SK-N-SH treated with all-trans-retinoic acid at 6 μM for 48 hours (cell line): ENCODE measurements around the gene ADRA2B.

ENCODE experiments used
- ATAC-seq: fragments of 200-7000 bp; cut with Tn5 transposase; 3 replicates; pipeline ENCODE4 v1.9.1; 2020; ENCODE audit warnings: mild to moderate bottlenecking, moderate library complexity
- ARNTL ChIP-seq: fragments of 450-650 bp; formaldehyde crosslinking; IDR thresholded peaks from 2 replicates; pipeline ENCODE4 v1.5.0; 2020; ENCODE audit warnings: low read depth, mild to moderate bottlenecking, moderate library complexity, borderline replicate concordance
- BACH2 ChIP-seq: fragments of 250-450 bp; sonication (Bioruptor Pico); IDR thresholded peaks from 2 replicates; pipeline ENCODE4 v1.9.0; 2021; ENCODE audit warnings: mild to moderate bottlenecking, borderline replicate concordance
- CSDC2 ChIP-seq: fragments of 250-450 bp; sonication (Bioruptor Pico); IDR thresholded peaks from 2 replicates; pipeline ENCODE4 v1.5.0; 2020; ENCODE audit warnings: mild to moderate bottlenecking, moderate library complexity
- ESRRG ChIP-seq: fragments of 250-450 bp; sonication (Bioruptor Pico); IDR thresholded peaks from 2 replicates; pipeline ENCODE4 v1.6.1; 2021; ENCODE audit warnings: mild to moderate bottlenecking
- GLIS3 ChIP-seq: fragments of 250-450 bp; sonication (Bioruptor Pico); IDR thresholded peaks from 2 replicates; pipeline ENCODE4 v1.5.0; 2020; ENCODE audit warnings: mild to moderate bottlenecking, moderate library complexity
- ISL1 ChIP-seq: fragments of 250-450 bp; sonication (Bioruptor Pico); IDR thresholded peaks from 2 replicates; pipeline ENCODE4 v2.1.2; 2022; ENCODE audit warnings: mild to moderate bottlenecking, moderate library complexity
- OSR1 ChIP-seq: fragments of 250-450 bp; sonication (Bioruptor Pico); IDR thresholded peaks from 2 replicates; pipeline ENCODE4 v1.8.0; 2022; ENCODE audit warnings: moderate library complexity, mild to moderate bottlenecking, inconsistent platforms
- PPARA ChIP-seq: fragments of 250-450 bp; sonication (Bioruptor Pico); IDR thresholded peaks from 2 replicates; pipeline ENCODE4 v1.5.0; 2020; ENCODE audit warnings: mild to moderate bottlenecking, borderline replicate concordance
- RARB ChIP-seq: fragments of 250-450 bp; sonication (Bioruptor Pico); IDR thresholded peaks from 2 replicates; pipeline ENCODE4 v1.8.0; 2021; ENCODE audit warnings: mild to moderate bottlenecking, moderate library complexity
- TCF4 ChIP-seq: fragments of 250-450 bp; sonication (Bioruptor Pico); IDR thresholded peaks from 2 replicates; pipeline ENCODE4 v1.8.0; 2021; ENCODE audit warnings: mild to moderate bottlenecking, moderate library complexity, borderline replicate concordance
- TOX ChIP-seq: fragments of 250-450 bp; sonication (Bioruptor Pico); IDR thresholded peaks from 2 replicates; pipeline ENCODE4 v1.8.0; 2021; ENCODE audit warnings: mild to moderate bottlenecking, moderate library complexity, borderline replicate concordance
- ZC3H10 ChIP-seq: fragments of 250-450 bp; sonication (Bioruptor Pico); IDR thresholded peaks from 2 replicates; pipeline ENCODE4 v1.5.1; 2021; ENCODE audit warnings: mild to moderate bottlenecking, moderate library complexity
- ZFP3 ChIP-seq: fragments of 250-450 bp; sonication (Bioruptor Pico); IDR thresholded peaks from 2 replicates; pipeline ENCODE4 v1.5.0; 2020; ENCODE audit warnings: mild to moderate bottlenecking, moderate library complexity
- ZFP30 ChIP-seq: fragments of 450-650 bp; formaldehyde crosslinking; IDR thresholded peaks from 2 replicates; pipeline ENCODE4 v1.5.0; 2022; ENCODE audit warnings: mild to moderate bottlenecking, moderate library complexity
- ZNF565 ChIP-seq: fragments of 450-650 bp; formaldehyde crosslinking; conservative IDR thresholded peaks from 2 replicates; pipeline ENCODE4 v1.5.0; 2020; ENCODE audit warnings: low read depth, mild to moderate bottlenecking, moderate library complexity
- ZNF70 ChIP-seq: fragments of 450-650 bp; formaldehyde crosslinking; IDR thresholded peaks from 2 replicates; pipeline ENCODE4 v1.5.0; 2020; ENCODE audit warnings: mild to moderate bottlenecking, moderate library complexity
- TF ChIP-seq, protein P1 (sequence below): fragments of 250-450 bp; sonication (Bioruptor Pico); IDR thresholded peaks from 2 replicates; pipeline ENCODE4 v1.5.1; 2021; ENCODE audit warnings: mild to moderate bottlenecking, moderate library complexity
- TF ChIP-seq, protein P2 (sequence below): fragments of 250-450 bp; sonication (Bioruptor Pico); IDR thresholded peaks from 2 replicates; pipeline ENCODE4 v1.5.1; 2020; ENCODE audit warnings: low read depth, mild to moderate bottlenecking, moderate library complexity
- TF ChIP-seq, protein P3 (sequence below): fragments of 250-450 bp; sonication (Bioruptor Pico); IDR thresholded peaks from 2 replicates; pipeline ENCODE4 v1.8.0; 2020; ENCODE audit warnings: mild to moderate bottlenecking, moderate library complexity, borderline replicate concordance

The ADRA2B gene

DNA sequence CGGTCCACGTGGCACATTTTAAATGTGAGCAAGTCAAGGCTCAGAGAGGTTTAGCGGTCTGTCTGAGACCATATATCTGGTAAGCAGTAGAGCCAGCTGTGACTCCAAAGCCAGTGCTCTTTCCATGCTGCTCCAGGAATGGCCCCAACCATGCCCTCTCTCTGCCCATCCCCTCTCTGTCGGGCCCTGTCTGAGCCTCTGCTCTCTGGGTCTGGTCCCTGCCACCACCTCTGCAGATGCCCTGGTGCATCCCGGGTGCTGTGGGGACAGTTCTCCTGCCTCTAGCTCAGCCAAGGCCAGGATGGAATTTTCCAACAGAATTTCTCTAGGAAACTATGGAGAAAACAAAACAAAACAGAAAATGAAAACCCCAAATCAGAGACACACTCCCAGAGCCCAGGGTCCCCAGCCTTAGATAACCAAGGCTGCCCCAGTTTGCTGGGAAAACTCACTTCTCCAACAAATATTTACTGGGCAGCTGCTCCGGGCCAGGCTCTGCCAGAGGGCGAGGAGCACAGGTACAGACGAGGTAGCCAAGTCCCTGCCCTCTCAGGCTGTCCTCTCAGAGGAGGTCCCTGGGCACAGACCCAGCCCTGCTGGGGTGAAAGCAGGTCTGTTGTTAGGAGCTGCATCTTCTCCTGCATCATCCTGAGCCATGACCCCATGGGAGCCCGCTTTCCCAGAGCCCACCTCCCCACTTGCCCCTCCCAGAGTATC lies 9.2 kb downstream of the ADRA2B start:
- no peak for TF ChIP-seq GLIS3
- no peak for TF ChIP-seq ARNTL (CRISPR knock-in tag)
- TF ChIP-seq TOX, result no peak
- TF ChIP-seq, protein P1, sequence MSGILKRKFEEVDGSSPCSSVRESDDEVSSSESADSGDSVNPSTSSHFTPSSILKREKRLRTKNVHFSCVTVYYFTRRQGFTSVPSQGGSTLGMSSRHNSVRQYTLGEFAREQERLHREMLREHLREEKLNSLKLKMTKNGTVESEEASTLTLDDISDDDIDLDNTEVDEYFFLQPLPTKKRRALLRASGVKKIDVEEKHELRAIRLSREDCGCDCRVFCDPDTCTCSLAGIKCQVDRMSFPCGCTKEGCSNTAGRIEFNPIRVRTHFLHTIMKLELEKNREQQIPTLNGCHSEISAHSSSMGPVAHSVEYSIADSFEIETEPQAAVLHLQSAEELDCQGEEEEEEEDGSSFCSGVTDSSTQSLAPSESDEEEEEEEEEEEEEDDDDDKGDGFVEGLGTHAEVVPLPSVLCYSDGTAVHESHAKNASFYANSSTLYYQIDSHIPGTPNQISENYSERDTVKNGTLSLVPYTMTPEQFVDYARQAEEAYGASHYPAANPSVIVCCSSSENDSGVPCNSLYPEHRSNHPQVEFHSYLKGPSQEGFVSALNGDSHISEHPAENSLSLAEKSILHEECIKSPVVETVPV (CRISPR knock-in tag), result no peak
- no peak for TF ChIP-seq CSDC2
- no peak for TF ChIP-seq BACH2 (CRISPR knock-in tag)
- no peak for TF ChIP-seq ESRRG (CRISPR knock-in tag)
- TF ChIP-seq RARB (CRISPR knock-in tag), result no peak
- no peak for TF ChIP-seq ZFP30 (CRISPR knock-in tag)
- TF ChIP-seq OSR1, result no peak
- TF ChIP-seq ZC3H10 (CRISPR knock-in tag), result no peak
- TF ChIP-seq, protein P2, sequence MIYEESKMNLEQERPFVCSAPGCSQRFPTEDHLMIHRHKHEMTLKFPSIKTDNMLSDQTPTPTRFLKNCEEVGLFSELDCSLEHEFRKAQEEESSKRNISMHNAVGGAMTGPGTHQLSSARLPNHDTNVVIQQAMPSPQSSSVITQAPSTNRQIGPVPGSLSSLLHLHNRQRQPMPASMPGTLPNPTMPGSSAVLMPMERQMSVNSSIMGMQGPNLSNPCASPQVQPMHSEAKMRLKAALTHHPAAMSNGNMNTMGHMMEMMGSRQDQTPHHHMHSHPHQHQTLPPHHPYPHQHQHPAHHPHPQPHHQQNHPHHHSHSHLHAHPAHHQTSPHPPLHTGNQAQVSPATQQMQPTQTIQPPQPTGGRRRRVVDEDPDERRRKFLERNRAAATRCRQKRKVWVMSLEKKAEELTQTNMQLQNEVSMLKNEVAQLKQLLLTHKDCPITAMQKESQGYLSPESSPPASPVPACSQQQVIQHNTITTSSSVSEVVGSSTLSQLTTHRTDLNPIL (CRISPR knock-in tag), result no peak
- no peak for TF ChIP-seq TCF4 (CRISPR knock-in tag)
- TF ChIP-seq PPARA (CRISPR knock-in tag), result no peak
- TF ChIP-seq, protein P3, sequence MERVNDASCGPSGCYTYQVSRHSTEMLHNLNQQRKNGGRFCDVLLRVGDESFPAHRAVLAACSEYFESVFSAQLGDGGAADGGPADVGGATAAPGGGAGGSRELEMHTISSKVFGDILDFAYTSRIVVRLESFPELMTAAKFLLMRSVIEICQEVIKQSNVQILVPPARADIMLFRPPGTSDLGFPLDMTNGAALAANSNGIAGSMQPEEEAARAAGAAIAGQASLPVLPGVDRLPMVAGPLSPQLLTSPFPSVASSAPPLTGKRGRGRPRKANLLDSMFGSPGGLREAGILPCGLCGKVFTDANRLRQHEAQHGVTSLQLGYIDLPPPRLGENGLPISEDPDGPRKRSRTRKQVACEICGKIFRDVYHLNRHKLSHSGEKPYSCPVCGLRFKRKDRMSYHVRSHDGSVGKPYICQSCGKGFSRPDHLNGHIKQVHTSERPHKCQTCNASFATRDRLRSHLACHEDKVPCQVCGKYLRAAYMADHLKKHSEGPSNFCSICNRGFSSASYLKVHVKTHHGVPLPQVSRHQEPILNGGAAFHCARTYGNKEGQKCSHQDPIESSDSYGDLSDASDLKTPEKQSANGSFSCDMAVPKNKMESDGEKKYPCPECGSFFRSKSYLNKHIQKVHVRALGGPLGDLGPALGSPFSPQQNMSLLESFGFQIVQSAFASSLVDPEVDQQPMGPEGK (CRISPR knock-in tag), result no peak
- TF ChIP-seq ZNF565 (CRISPR knock-in tag), result no peak
- no peak for TF ChIP-seq ZFP3
- ATAC-seq, result no peak

DNA sequence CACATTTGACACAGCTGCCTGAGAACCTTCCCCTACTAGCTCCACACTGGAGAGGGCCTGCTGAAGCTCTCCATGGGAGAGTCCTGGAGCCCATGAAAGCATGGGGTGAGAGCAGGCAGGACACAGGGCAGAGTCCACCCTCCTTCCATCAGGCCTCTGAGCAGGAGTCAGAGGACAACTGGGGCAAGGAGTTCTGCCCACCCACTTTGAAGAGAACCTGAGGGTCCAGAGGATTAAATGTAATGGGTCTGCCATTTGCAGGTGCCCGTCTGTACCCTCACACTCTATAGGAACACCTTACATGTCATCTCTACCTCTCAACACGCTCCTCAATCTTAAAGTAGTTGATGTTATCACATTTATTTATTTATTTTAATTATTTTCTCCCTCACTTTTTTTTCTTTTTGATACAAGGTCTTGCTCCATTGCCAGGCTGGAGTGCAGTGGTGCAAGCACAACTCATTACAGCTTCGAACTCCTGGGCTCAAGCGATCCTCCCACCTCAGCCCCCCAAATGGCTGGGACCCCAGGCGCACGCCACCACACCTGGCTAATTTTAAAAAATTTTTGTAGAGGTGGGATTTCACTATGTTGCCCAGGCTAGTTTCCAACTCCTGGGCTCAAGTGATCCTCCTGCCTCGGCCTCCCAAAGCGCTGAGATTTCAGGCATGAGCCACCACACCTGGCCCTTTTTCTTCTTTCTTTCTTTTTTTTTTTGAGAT lies 10.2 kb downstream of the ADRA2B start:
- TF ChIP-seq PPARA (CRISPR knock-in tag) (no peak), ISL1 (no peak), CSDC2 (no peak), ZNF70 (CRISPR knock-in tag) (no peak), ZNF565 (CRISPR knock-in tag) (no peak), TCF4 (CRISPR knock-in tag) (no peak), ZFP30 (CRISPR knock-in tag) (no peak), OSR1 (no peak), BACH2 (CRISPR knock-in tag) (no peak)
- TF ChIP-seq, protein P3 (CRISPR knock-in tag), result no peak
- TF ChIP-seq, protein P1 (CRISPR knock-in tag), result no peak
- TF ChIP-seq, protein P2 (CRISPR knock-in tag), result no peak
- no peak for ATAC-seq
